Activated CD4-positive, alpha-beta T cell treated with anti-CD3 and anti-CD28 coated beads, Interleukin-2, amount 50 U/mL, for 16 hours (primary cell): ENCODE results near the gene KCNQ5.
A peak's percentile ranks its signal among the peaks of the same experiment; 100 is the strongest.

Source experiments
- DNase-seq: peaks from one replicate; pipeline ENCODE4 v3.0.0-alpha.2; 2020

Gene KCNQ5

GRCh38 chr6:73028893-73029450, 407.1 kb downstream of the KCNQ5 start:
- DNase-seq: no peak

- DNase-seq: peak; percentile 2
These were observed 408.4 kb downstream of the KCNQ5 start for GRCh38 chr6:73030257-73030656.

GRCh38 chr6:73030791-73031782, 409.2 kb downstream of the KCNQ5 start:
- DNase-seq: no peak

- DNase-seq: peak; percentile 10
These were observed 410.7 kb downstream of the KCNQ5 start for GRCh38 chr6:73032586-73032985.

GRCh38 chr6:73036689-73037088, 414.8 kb downstream of the KCNQ5 start:
- DNase-seq: no peak

- DNase-seq: no peak
These were observed 419.2 kb downstream of the KCNQ5 start for GRCh38 chr6:73041051-73041450.

- DNase-seq: no peak
These were observed 421.0 kb downstream of the KCNQ5 start for GRCh38 chr6:73042892-73043291.

- no peak for DNase-seq
These were observed 421.6 kb downstream of the KCNQ5 start for GRCh38 chr6:73043446-73043845.

GRCh38 chr6:73045609-73046008, 423.7 kb downstream of the KCNQ5 start:
- no peak for DNase-seq

- no peak for DNase-seq
These were observed 425.9 kb downstream of the KCNQ5 start for GRCh38 chr6:73047801-73048200.

GRCh38 chr6:73049971-73050594, 428.2 kb downstream of the KCNQ5 start:
- DNase-seq: no peak

- DNase-seq: no peak
These were observed 428.8 kb downstream of the KCNQ5 start for GRCh38 chr6:73050706-73051105.

GRCh38 chr6:73051147-73051546, 429.3 kb downstream of the KCNQ5 start:
- no peak for DNase-seq

- DNase-seq: no peak
These were observed 433.1 kb downstream of the KCNQ5 start for GRCh38 chr6:73054958-73055357.

GRCh38 chr6:73058736-73059135, 436.9 kb downstream of the KCNQ5 start:
- DNase-seq: no peak

- DNase-seq: no peak
These were observed 440.3 kb downstream of the KCNQ5 start for GRCh38 chr6:73062130-73062529.

- no peak for DNase-seq
These were observed 441.0 kb downstream of the KCNQ5 start for GRCh38 chr6:73062837-73063236.

- no peak for DNase-seq
These were observed 442.4 kb downstream of the KCNQ5 start for GRCh38 chr6:73064266-73064665.

GRCh38 chr6:73073238-73073637, 451.4 kb downstream of the KCNQ5 start:
- DNase-seq: no peak

GRCh38 chr6:73074175-73074574, 452.3 kb downstream of the KCNQ5 start:
- DNase-seq: no peak

GRCh38 chr6:73076211-73076954, 454.5 kb downstream of the KCNQ5 start:
- DNase-seq: no peak

GRCh38 chr6:73078333-73078862, 456.5 kb downstream of the KCNQ5 start:
- DNase-seq: no peak
